ENCODE results near the gene EXO5. TPM values are rescaled to one million over a fixed set of nuclear protein-coding genes. Genes with fewer than 3 reads are reported as not detected.
"Not testable (repeated sequence)": the region's sequence is repeated elsewhere in the genome, so short reads cannot be mapped to it uniquely, and the experiment has no call there.

EXO5 gene
- total and polyA plus RNA-seq, 5 experiments from 2014 or later, result 4.0 to 13.3 (median 7.8) TPM

DNA sequence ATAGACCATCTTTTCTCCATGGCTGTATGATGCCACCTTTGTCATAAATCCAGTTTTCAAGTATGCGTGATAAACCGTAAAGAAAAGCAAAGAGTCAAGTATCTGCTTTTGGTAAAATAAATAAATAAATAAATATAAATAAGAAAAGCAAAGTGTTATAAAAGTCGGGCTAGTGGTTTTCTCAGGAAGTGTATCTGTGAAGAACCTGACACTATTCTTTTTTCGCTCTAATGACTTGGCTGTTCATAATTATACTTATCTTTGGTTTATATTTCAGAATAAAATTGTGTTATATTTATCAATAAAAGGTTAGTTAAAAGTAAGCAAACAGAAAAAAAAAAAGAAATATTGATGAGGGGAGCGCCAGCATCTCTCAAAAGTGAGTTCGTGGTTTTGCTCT, 594 bp upstream of the EXO5 start:
- Mint-ChIP-seq H3K36me3 (peaks cover 26 to 57% (median 27%) of the 10 kb centered on the region in 3 donors), H3K4me3 (peak overlapping the region; percentile 84 to 95 (median 89)), H3K4me1 (peaks cover 11 to 22% (median 12%) of the 10 kb centered on the region in 4 donors), H3K27ac (peak overlapping the region in 9 of 10 donors; percentile 75 to 92 (median 87)), H3K9me3 (peaks cover 12 to 65% (median 30%) of the 10 kb centered on the region in 9 donors), H3K27me3 (no peaks in the 10 kb centered on the region)
- POLR2A ChIA-PET, result interaction anchor here (1.7 to 2.1 kb wide), 3 partner anchors 23 to 58 kb away, joined by 7 to 16 read pairs (median 10); partner anchors contain the start of genes ZFP69, ZFP69B and ZNF684
- DNase-seq, result no peak
- no peak for ATAC-seq

GRCh38 chr1:40519517-40519916, 10.9 kb downstream of the EXO5 start:
- DNase-seq (no peak), ATAC-seq (no peak)
- H3K9me3 Mint-ChIP-seq, result peaks cover 0 to 88% (median 45%) of the 10 kb centered on the region in 9 donors
- no peaks in the 10 kb centered on the region for H3K4me1 Mint-ChIP-seq
- no peak overlapping the region for H3K4me3 Mint-ChIP-seq
- peaks cover 0 to 6% (median 3%) of the 10 kb centered on the region in 5 donors for H3K27me3 Mint-ChIP-seq
- no peak overlapping the region for H3K27ac Mint-ChIP-seq
- POLR2A ChIA-PET, result no interaction called here
- H3K36me3 Mint-ChIP-seq, result peaks cover 4 to 49% (median 34%) of the 10 kb centered on the region in 3 donors

DNA sequence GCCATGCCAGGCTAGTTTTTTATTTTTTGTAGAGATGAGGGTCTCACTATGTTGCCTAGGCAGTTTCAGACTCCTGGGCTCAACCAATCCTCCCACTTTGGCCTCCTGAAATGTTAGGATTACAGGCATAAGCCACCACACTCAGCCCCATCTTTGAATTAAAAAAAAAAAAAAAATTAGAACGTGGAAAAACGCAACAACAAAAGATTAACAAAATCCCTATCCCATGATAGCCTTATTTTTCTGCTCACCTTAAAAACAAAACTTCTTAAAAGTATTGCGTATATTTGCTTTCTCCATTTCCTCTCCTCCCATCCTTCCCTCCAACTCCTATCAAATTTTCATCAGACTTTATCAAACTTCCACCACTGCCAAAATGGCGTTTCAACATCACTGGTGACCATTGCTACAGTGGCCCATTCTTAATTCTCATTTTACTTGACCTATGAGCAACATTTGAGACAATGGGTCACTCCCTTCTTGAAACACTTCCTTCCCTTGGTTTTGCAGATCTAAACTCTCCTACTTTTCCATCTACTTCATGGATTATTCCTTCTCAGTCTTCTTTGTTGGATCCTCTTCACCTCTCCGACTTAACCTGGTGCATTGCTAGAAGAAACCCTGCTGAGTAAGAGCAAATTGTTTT, 22.3 kb downstream of the EXO5 start:
- peaks cover 0 to 18% (median 7%) of the 10 kb centered on the region in 5 donors for H3K27me3 Mint-ChIP-seq
- peak overlapping the region; percentile 95 to 99 (median 99) for H3K4me3 Mint-ChIP-seq
- peaks cover 7 to 17% (median 17%) of the 10 kb centered on the region in 3 donors for H3K36me3 Mint-ChIP-seq
- peak overlapping the region; percentile 89 to 99 (median 96) for H3K27ac Mint-ChIP-seq
- no peak for ATAC-seq
- POLR2A ChIA-PET, result interaction anchor here (0.9 to 2.5 kb wide), 5 partner anchors 13 to 160 kb away, joined by 3 to 16 read pairs (median 8); partner anchors contain the start of genes EXO5, NFYC and ZFP69B
- peaks cover 0 to 23% (median 16%) of the 10 kb centered on the region in 9 donors for H3K9me3 Mint-ChIP-seq
- peaks cover 17 to 29% (median 25%) of the 10 kb centered on the region in 4 donors for H3K4me1 Mint-ChIP-seq
- no peak for DNase-seq

- POLR2A ChIA-PET, result interaction anchor here (0.9 to 2.5 kb wide), 6 partner anchors 14 to 160 kb away, joined by 3 to 16 read pairs (median 6); partner anchors contain the start of genes EXO5, NFYC, ZFP69 and ZFP69B
- Mint-ChIP-seq H3K27me3 (peaks cover 0 to 14% (median 3%) of the 10 kb centered on the region in 5 donors), H3K36me3 (peaks cover 9 to 13% (median 13%) of the 10 kb centered on the region in 3 donors), H3K4me1 (peaks cover 17 to 29% (median 25%) of the 10 kb centered on the region in 4 donors), H3K4me3 (peak within 1 kb of the TSS; percentile 95 to 99 (median 99)), H3K27ac (peak within 1 kb of the TSS; percentile 89 to 99 (median 96)), H3K9me3 (peaks cover 0 to 20% (median 10%) of the 10 kb centered on the region in 9 donors)
- ATAC-seq, result peak; percentile 96
- peak; percentile 57 to 91 (median 82) for DNase-seq
These were observed 23.0 kb downstream of the EXO5 start, which contains the start of gene ZNF684 for GRCh38 chr1:40531381-40532061. ZNF684 (plus strand) TSS chr1:40531637; CDS start chr1:40533167, 1,530 bp downstream.

DNA sequence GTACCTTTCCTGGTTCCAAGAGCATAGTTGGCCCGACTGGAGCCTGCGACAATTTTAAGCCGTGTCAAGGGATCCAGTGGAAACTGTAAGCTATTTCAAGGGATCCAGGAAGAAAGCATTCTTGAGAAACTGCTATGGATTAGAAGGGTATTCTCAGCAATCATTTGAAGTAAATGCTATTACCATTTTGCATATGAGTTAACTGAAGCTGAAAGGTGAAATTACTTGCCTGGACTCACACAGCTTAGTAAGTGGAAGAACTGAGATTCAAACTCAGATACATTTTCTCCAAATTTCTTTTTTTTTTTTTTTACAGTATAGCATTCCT, 23.5 kb downstream of the EXO5 start:
- no peak for ATAC-seq
- Mint-ChIP-seq H3K36me3 (peaks cover 12 to 14% (median 13%) of the 10 kb centered on the region in 3 donors), H3K4me3 (peak overlapping the region; percentile 95 to 99 (median 99)), H3K27ac (peak overlapping the region; percentile 89 to 99 (median 96)), H3K27me3 (peaks cover 0 to 14% (median 3%) of the 10 kb centered on the region in 5 donors), H3K9me3 (peaks cover 0 to 20% (median 9%) of the 10 kb centered on the region in 9 donors), H3K4me1 (peaks cover 17 to 29% (median 25%) of the 10 kb centered on the region in 4 donors)
- POLR2A ChIA-PET, result interaction anchor here (0.8 to 2.5 kb wide), 6 partner anchors 14 to 331 kb away, joined by 3 to 16 read pairs (median 6); partner anchors contain the start of genes EXO5, NFYC, ZFP69 and ZFP69B
- no peak for DNase-seq

DNA sequence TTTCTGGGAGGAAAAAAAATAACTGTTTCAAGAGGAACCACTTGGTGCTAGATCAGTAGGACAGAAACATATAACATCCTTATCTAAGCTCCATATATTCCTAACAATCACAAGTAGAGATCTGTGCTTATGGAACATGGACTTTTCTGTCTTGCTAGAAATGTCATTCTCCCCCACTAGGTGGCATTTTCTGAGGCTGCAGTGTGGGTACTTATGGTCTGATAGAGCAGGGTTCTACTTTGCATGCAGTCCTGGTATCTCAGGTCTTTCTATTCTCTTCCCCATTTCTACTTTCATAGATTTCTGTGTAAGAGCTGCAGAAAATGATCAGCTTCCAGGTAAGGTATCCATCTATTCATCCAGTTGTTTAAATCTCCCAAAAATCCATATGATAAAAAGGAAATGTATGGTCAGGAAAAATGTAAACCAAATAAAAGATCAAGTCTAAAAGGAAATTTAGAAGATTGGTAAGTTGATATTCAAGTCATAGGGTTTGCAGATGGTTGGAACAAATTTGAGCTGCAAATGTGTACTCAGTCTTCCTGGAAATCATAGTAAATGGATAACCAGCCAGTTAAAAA, 24.4 kb downstream of the EXO5 start:
- POLR2A ChIA-PET, result interaction anchor here (0.8 kb wide), 1 partner anchor 330 kb away, joined by 3 read pairs; no protein-coding TSS in a partner anchor
- Mint-ChIP-seq H3K4me3 (peak overlapping the region in 9 of 10 donors; percentile 17 to 99 (median 58)), H3K9me3 (peaks cover 0 to 17% (median 5%) of the 10 kb centered on the region in 9 donors), H3K36me3 (peaks cover 13 to 16% (median 13%) of the 10 kb centered on the region in 3 donors), H3K4me1 (peaks cover 17 to 29% (median 25%) of the 10 kb centered on the region in 4 donors), H3K27ac (peak overlapping the region in 6 of 10 donors; percentile 10 to 57 (median 22)), H3K27me3 (peaks cover 0 to 11% (median 3%) of the 10 kb centered on the region in 5 donors)
- DNase-seq (peak in 4 of 10 donors; percentile 3 to 18 (median 12)), ATAC-seq (no peak)

DNA sequence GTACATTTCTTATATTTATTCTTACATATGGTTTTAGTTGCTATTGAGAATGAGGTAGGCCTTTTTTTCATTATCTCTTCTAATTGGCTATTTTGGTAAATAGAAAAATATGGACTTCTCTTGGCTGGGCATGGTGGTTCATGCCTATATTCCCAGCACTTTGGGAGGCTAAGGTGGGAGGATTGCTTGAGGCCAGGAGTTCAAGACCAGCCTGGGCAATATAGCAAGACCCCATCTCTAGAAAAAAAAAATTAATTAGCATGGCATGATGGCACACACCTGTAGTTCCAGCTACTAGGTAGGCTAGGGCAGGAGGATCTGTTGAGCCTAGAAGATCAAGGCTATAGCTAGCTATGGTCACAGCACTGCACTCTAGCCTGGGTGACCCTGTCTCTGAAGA, 26.0 kb downstream of the EXO5 start:
- peaks cover 0 to 17% (median 3%) of the 10 kb centered on the region in 9 donors for H3K9me3 Mint-ChIP-seq
- peaks cover 0 to 7% (median 3%) of the 10 kb centered on the region in 5 donors for H3K27me3 Mint-ChIP-seq
- H3K36me3 Mint-ChIP-seq, result peaks cover 8 to 22% (median 19%) of the 10 kb centered on the region in 3 donors
- ATAC-seq (no peak), DNase-seq (no peak)
- peaks cover 17 to 29% (median 25%) of the 10 kb centered on the region in 4 donors for H3K4me1 Mint-ChIP-seq
- POLR2A ChIA-PET, result no interaction called here
- H3K4me3 Mint-ChIP-seq, result no peak overlapping the region
- H3K27ac Mint-ChIP-seq, result no peak overlapping the region

DNA sequence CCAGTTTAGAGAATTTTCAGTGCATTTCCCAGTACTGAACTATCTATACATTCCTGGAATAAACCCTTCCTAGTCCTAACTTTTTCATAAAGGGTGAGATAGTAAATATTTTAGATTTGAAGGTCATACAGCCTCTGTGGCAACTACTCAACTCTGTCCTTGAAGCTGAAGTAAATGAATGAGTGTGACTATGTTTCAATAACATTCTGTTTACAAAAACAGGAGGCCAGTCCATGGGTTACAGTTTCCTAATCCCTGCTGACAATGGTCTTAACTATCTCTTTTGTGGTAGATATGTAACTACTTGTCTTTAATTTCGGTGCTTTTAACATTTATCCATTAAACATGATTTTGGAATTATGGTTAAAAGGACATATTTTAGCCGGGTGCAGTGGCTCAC, 27.2 kb downstream of the EXO5 start:
- Mint-ChIP-seq H3K4me3 (no peak overlapping the region), H3K27ac (no peak overlapping the region), H3K27me3 (peaks cover 0 to 4% (median 0%) of the 10 kb centered on the region in 5 donors), H3K9me3 (peaks cover 0 to 8% (median 3%) of the 10 kb centered on the region in 9 donors), H3K36me3 (peaks cover 7 to 21% (median 19%) of the 10 kb centered on the region in 3 donors), H3K4me1 (peaks cover 17 to 28% (median 24%) of the 10 kb centered on the region in 4 donors)
- ATAC-seq (no peak), DNase-seq (no peak)
- POLR2A ChIA-PET, result no interaction called here

DNA sequence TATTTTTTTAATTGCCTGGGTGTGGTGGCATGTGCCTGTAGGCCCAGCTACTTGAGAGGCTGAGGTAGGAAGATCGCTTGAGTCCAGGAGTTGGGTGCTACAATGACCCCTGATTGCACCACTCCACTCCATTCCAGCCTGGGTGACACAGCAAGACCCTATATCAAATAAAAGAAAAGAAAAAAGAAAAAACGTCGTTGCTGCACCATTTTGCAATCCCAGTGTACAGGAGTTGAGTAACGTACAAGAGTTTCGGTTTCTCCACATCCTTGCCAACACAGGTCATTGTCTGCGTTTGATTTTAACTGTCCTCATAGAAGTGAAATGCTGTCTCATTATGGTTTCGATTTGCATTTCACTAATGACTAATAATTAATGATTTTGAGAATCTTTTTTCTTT, 30.8 kb downstream of the EXO5 start:
- Mint-ChIP-seq H3K4me1 (peaks cover 0 to 2% (median 0%) of the 10 kb centered on the region in 4 donors), H3K36me3 (peaks cover 12 to 50% (median 36%) of the 10 kb centered on the region in 3 donors), H3K27me3 (no peaks in the 10 kb centered on the region), H3K4me3 (no peak overlapping the region), H3K9me3 (peaks cover 0 to 2% (median 0%) of the 10 kb centered on the region in 9 donors), H3K27ac (no peak overlapping the region)
- DNase-seq, result no peak
- no peak for ATAC-seq
- POLR2A ChIA-PET, result no interaction called here

DNA sequence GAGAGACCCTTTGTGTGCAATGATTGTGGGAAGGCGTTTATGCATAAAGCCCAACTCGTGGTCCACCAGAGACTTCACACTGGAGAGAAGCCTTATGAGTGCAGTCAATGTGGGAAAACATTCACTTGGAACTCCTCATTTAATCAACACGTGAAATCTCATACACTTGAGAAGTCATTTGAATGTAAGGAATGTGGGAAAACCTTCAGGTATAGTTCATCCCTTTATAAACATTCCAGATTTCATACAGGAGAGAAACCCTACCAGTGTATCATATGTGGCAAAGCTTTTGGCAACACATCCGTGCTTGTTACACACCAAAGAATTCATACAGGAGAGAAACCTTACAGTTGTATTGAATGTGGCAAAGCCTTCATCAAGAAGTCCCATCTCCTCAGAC, 38.4 kb downstream of the EXO5 start:
- H3K4me3 Mint-ChIP-seq, result no peak overlapping the region
- ATAC-seq (no peak), DNase-seq (no peak)
- POLR2A ChIA-PET, result no interaction called here
- H3K27me3 Mint-ChIP-seq, result no peaks in the 10 kb centered on the region
- H3K36me3 Mint-ChIP-seq, result peaks cover 44 to 56% (median 52%) of the 10 kb centered on the region in 3 donors
- no peaks in the 10 kb centered on the region for H3K4me1 Mint-ChIP-seq
- peaks cover 10 to 64% (median 27%) of the 10 kb centered on the region in 9 donors for H3K9me3 Mint-ChIP-seq
- H3K27ac Mint-ChIP-seq, result no peak overlapping the region

DNA sequence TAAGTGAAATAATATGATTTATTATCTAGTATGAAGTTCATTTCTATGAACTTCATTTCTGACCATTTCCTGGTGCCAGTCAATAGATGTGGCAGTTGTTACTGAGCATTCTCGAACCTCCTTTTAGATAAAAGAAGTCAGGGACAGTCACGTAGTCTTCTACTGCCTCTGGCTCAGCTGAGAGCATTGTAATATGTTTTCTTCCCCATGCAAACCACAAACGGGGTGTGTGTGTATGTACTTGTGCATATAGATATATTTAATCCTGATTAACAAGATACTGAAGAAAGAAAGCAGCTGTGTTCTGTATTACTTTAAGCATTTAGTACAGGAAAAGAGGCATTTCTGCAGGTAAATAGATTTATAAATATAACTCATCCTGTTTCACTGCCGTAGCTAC, 44.5 kb downstream of the EXO5 start:
- Mint-ChIP-seq H3K9me3 (peaks cover 0 to 36% (median 3%) of the 10 kb centered on the region in 9 donors), H3K27ac (no peak overlapping the region), H3K27me3 (peaks cover 0 to 4% (median 1%) of the 10 kb centered on the region in 5 donors), H3K4me1 (no peaks in the 10 kb centered on the region), H3K4me3 (no peak overlapping the region), H3K36me3 (peaks cover 3 to 7% (median 5%) of the 10 kb centered on the region in 3 donors)
- POLR2A ChIA-PET, result no interaction called here
- DNase-seq, result no peak
- ATAC-seq, result no peak

DNA sequence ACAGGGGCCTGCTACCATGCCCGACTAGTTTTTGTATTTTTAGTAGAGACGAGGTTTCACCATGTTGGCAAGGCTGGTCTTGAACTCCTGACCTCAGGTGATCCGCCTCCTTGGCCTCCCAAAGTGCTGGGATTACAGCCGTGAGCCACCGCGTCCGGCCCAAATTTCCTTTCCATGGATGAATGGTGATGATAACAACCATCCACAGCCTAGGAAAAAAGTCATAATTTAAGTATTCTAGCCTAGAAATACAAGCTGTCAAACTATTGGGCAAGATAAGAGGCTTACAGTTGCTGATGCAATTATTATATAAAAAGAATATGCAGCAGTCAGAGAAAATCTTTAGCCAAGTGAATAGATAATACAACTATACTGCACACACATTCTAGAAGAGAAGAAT, 46.2 kb downstream of the EXO5 start:
- H3K9me3 Mint-ChIP-seq, result peaks cover 0 to 20% (median 3%) of the 10 kb centered on the region in 9 donors
- ATAC-seq, H3K4me1 Mint-ChIP-seq, H3K36me3 Mint-ChIP-seq, H3K27ac Mint-ChIP-seq, POLR2A ChIA-PET, H3K4me3 Mint-ChIP-seq, H3K27me3 Mint-ChIP-seq, DNase-seq: not testable (repeated sequence)
